Adipocyte (in vitro differentiated cells): ENCODE results near the gene LONP1.

Experiments used
- DNase-seq: peaks from one replicate; pipeline ENCODE4 v3.0.0-alpha.2; 2015; ENCODE audit warnings: low read depth
- H3K27me3 ChIP-seq: replicated peaks from 2 replicates; pipeline ENCODE4 v1.7.0; 2013; ENCODE audit warnings: mild to moderate bottlenecking, low read length, moderate library complexity; ENCODE audit not compliant: control insufficient read depth, insufficient read depth
- H3K36me3 ChIP-seq: 2 replicates; pipeline ENCODE4 v1.7.0; 2013; ENCODE audit warnings: low read length, mild to moderate bottlenecking, moderate library complexity; ENCODE audit not compliant: control insufficient read depth, insufficient read depth, severe bottlenecking
- H3K4me1 ChIP-seq: 2 replicates; pipeline ENCODE4 v1.7.0; 2013; ENCODE audit warnings: mild to moderate bottlenecking, low read length, moderate library complexity; ENCODE audit not compliant: control insufficient read depth, insufficient read depth
- H3K4me3 ChIP-seq: 2 replicates; pipeline ENCODE4 v1.7.0; 2013; ENCODE audit warnings: mild to moderate bottlenecking, low read length, moderate library complexity
- H3K9ac ChIP-seq: 2 replicates; pipeline ENCODE4 v1.7.0; 2013; ENCODE audit warnings: mild to moderate bottlenecking, low read length, moderate library complexity
- H3K9me3 ChIP-seq: 2 replicates; pipeline ENCODE4 v1.7.0; 2013; ENCODE audit warnings: mild to moderate bottlenecking, low read length, moderate library complexity; ENCODE audit not compliant: control insufficient read depth

The LONP1 gene

GRCh38 chr19:5697022-5697889 is 22.7 kb downstream of the LONP1 start:
- Histone ChIP-seq H3K9ac (no peak overlapping the region), H3K27me3 (no peaks in the 10 kb centered on the region), H3K4me3 (no peak overlapping the region), H3K36me3 (peaks cover 70% of the 10 kb centered on the region), H3K4me1 (peaks cover 3% of the 10 kb centered on the region), H3K9me3 (no peaks in the 10 kb centered on the region)
- DNase-seq, result no peak

- Histone ChIP-seq H3K4me1 (peaks cover 9% of the 10 kb centered on the region), H3K9me3 (no peaks in the 10 kb centered on the region), H3K9ac (no peak overlapping the region), H3K4me3 (no peak overlapping the region), H3K27me3 (no peaks in the 10 kb centered on the region), H3K36me3 (peaks cover 77% of the 10 kb centered on the region)
- DNase-seq, result no peak
These were observed 23.5 kb downstream of the LONP1 start for GRCh38 chr19:5696196-5697021.

GRCh38 chr19:5695649-5696195 is 24.2 kb downstream of the LONP1 start:
- peaks cover 75% of the 10 kb centered on the region for H3K36me3 ChIP-seq
- no peak overlapping the region for H3K4me3 ChIP-seq
- H3K4me1 ChIP-seq, result peaks cover 9% of the 10 kb centered on the region
- H3K9me3 ChIP-seq, result no peaks in the 10 kb centered on the region
- DNase-seq, result no peak
- no peaks in the 10 kb centered on the region for H3K27me3 ChIP-seq
- H3K9ac ChIP-seq, result no peak overlapping the region

- peaks cover 69% of the 10 kb centered on the region for H3K36me3 ChIP-seq
These were observed 24.8 kb downstream of the LONP1 start for GRCh38 chr19:5694956-5695648.

DNA sequence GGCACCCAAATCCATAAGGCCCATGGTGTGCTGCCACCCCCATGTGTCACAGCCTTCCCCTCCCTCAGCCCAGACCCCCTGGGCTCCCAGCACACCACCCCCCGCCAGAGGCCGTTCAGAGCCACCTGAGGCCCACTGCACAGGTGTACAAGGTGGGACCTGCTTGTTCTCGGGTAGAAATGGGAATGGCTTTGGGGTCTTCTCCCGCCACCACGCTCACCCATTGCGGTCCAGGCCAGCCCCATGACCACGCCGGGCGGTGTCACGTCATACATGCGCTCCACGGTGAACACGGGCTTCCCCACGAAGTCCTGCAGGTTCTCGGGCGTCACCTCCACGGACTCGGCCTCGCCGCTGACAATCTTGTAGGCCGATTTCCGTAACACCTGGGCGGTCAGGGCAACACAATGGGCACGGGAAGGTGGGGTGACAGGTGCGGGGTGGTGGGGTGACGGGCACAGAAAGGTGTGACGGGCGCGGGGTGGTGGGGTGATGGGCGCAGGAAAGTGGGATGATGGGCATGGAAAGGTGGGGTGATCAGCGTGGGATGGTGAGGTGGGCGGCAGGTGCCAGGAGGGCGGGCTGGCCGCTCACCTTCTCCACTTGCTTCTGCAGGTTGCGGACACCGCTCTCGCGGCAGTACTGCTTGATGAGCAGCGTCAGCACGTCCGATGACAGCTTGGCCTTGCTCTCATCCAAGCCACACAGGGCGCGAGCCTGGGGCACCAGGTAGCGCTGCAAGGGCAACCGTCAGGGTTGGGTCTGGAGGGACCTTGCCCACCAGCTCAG is 25.6 kb downstream of the LONP1 start:
- H3K9ac ChIP-seq, result no peak overlapping the region
- H3K4me1 ChIP-seq, result peaks cover 12% of the 10 kb centered on the region
- no peaks in the 10 kb centered on the region for H3K9me3 ChIP-seq
- no peaks in the 10 kb centered on the region for H3K27me3 ChIP-seq
- DNase-seq, result no peak
- H3K36me3 ChIP-seq, result peaks cover 69% of the 10 kb centered on the region
- no peak overlapping the region for H3K4me3 ChIP-seq

More at GRCh38 chr19:5694956-5695648, 24.8 kb downstream of the LONP1 start:
- Histone ChIP-seq H3K4me1 (peaks cover 9% of the 10 kb centered on the region), H3K9ac (no peak overlapping the region), H3K9me3 (no peaks in the 10 kb centered on the region), H3K27me3 (no peaks in the 10 kb centered on the region), H3K4me3 (no peak overlapping the region)
- DNase-seq, result no peak

DNA sequence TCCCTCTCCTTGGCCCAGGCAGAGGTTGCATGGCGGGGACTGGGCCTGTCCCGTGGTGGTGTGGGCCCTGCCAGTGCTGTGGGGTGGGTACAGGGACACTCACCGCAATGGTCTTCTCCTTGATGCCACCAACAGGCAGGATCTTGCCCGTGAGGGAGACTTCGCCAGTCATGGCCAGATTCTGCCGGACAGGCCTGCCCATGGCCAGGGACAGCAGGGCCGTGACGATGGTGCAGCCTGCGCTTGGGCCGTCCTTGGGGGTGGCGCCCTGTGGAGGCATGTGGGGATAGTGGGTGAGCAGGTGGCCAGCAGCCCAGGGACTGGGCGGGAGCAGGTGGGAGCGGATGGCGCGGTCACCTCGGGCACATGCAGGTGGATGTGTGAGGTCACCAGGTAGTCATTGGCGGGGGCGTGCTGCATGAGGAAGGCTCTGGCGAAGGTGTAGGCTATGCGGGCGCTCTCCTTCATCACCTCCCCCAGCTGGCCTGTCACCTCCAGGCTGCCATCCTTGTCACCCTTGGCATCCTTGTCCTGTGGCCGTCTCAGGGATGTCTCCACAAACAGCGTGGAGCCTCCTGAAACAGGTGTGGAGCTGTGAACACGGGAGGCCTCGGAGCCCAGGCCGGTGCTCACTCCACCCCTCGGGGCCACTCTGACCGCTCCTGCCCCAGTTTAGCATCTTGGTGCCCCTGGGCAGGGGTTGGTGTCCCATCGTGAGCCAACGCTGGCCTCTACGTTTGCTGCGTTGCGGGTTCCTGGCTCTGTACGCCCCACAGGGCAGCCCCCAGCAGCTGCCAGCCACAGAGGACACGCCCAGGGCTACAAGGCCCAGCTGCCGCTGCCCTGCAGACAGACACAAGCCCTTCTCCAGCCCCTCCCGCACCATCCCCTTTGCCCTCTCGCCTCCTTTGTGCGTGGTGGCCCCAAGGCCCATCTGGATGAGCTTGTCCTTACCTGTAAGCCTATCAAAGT is 26.5 kb downstream of the LONP1 start:
- no peak for DNase-seq
- no peaks in the 10 kb centered on the region for H3K9me3 ChIP-seq
- no peak overlapping the region for H3K4me3 ChIP-seq
- H3K27me3 ChIP-seq, result no peaks in the 10 kb centered on the region
- peaks cover 12% of the 10 kb centered on the region for H3K4me1 ChIP-seq
- peak overlapping the region; percentile 98 for H3K9ac ChIP-seq
- H3K36me3 ChIP-seq, result peaks cover 60% of the 10 kb centered on the region

DNA sequence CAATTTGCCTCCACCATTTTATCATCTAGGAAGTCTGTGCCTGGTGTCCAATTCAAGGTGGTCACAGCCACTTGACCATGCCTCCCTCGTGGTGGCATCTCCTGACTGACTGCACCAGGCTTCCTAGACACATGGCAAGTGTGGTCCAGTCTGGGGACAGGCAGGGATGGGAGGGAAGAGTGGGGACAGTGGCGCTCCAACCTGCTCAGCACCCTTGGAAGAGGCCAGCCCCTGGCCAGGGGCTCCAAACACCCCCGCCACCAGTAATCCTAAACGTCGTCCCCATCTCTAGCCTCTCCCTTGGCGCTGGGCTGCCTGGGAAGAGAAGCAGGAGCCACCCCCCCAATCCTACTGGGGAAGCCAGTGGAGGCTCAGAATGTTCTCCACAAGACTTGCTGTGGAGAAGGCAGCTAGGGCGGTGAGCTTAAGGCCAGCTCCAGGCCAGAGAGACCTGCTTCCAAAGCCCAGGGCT is 27.2 kb downstream of the LONP1 start:
- DNase-seq, result no peak

GRCh38 chr19:5691822-5692722 is 27.9 kb downstream of the LONP1 start:
- Histone ChIP-seq H3K4me1 (peaks cover 12% of the 10 kb centered on the region), H3K9me3 (no peaks in the 10 kb centered on the region), H3K27me3 (no peaks in the 10 kb centered on the region), H3K9ac (peak overlapping the region; percentile 98), H3K4me3 (peak overlapping the region; percentile 99), H3K36me3 (peaks cover 55% of the 10 kb centered on the region)
- peak; percentile 11 for DNase-seq

More for the DNA sequence above, 27.2 kb downstream of the LONP1 start:
- Histone ChIP-seq H3K4me1 (peaks cover 12% of the 10 kb centered on the region), H3K36me3 (peaks cover 55% of the 10 kb centered on the region), H3K9me3 (no peaks in the 10 kb centered on the region), H3K9ac (peak overlapping the region; percentile 98), H3K4me3 (no peak overlapping the region), H3K27me3 (no peaks in the 10 kb centered on the region)
